GM23338 (cell line): ENCODE results near the gene FMN2. TPM values are rescaled to one million over a fixed set of nuclear protein-coding genes. Genes with fewer than 3 reads are reported as not detected.

Experiments used
- ATAC-seq: fragments of 200-7000 bp; cut with Tn5 transposase; 3 replicates; pipeline ENCODE4 v1.9.1; 2020
- DNase-seq: peaks from one replicate; pipeline ENCODE4 v3.0.0-alpha.2; 2015; ENCODE audit warnings: low spot score
- H2AFZ ChIP-seq: fragments of 200-600 bp; sonication (generic); 2 replicates; pipeline ENCODE4 v1.8.0; 2016; ENCODE audit warnings: antibody characterized with exemption, mild to moderate bottlenecking, moderate library complexity
- H3F3A ChIP-seq: fragments of 200-600 bp; sonication (generic); replicated peaks from 2 replicates; pipeline ENCODE4 v1.8.0; 2017; ENCODE audit warnings: antibody characterized with exemption, mixed run types, low read depth
- H3K27ac ChIP-seq: fragments of 200-600 bp; sonication (generic); 2 replicates; pipeline ENCODE4 v1.6.1; 2016; ENCODE audit warnings: low read depth
- H3K27me3 ChIP-seq: fragments of 200-600 bp; sonication (generic); 2 replicates; pipeline ENCODE4 v1.8.0; 2016; ENCODE audit warnings: mild to moderate bottlenecking, mixed run types, moderate library complexity; ENCODE audit not compliant: insufficient read depth
- H3K36me3 ChIP-seq: fragments of 200-600 bp; sonication (generic); 2 replicates; pipeline ENCODE4 v1.8.0; 2016; ENCODE audit warnings: mild to moderate bottlenecking; ENCODE audit not compliant: insufficient read depth
- H3K4me1 ChIP-seq: fragments of 200-600 bp; sonication (generic); 2 replicates; pipeline ENCODE4 v1.8.0; 2016; ENCODE audit warnings: mild to moderate bottlenecking, moderate library complexity; ENCODE audit not compliant: insufficient read depth
- H3K4me2 ChIP-seq: fragments of 200-600 bp; sonication (generic); 2 replicates; pipeline ENCODE4 v1.7.1; 2017; ENCODE audit warnings: mixed run types
- H3K4me3 ChIP-seq: fragments of 200-600 bp; sonication (generic); 2 replicates; pipeline ENCODE4 v1.6.1; 2016; ENCODE audit warnings: mixed run types
- H3K79me2 ChIP-seq: fragments of 200-600 bp; sonication (generic); replicated peaks from 2 replicates; pipeline ENCODE4 v1.8.0; 2017; ENCODE audit warnings: mild to moderate bottlenecking; ENCODE audit not compliant: insufficient read depth
- H3K9me2 ChIP-seq: fragments of 200-600 bp; sonication (generic); 2 replicates; pipeline ENCODE4 v1.8.0; 2017; ENCODE audit not compliant: insufficient read depth
- H4K20me1 ChIP-seq: fragments of 200-600 bp; sonication (generic); replicated peaks from 2 replicates; pipeline ENCODE4 v1.8.0; 2017; ENCODE audit warnings: mild to moderate bottlenecking; ENCODE audit not compliant: insufficient read depth
- H3K27ac Mint-ChIP-seq: 2 replicates; pipeline ENCODE4 v1.8.0; 2020; ENCODE audit warnings: inconsistent platforms, mild to moderate bottlenecking, moderate library complexity, mixed read lengths
- H3K27me3 Mint-ChIP-seq: 3 replicates; pipeline ENCODE4 v1.8.0; 2022; ENCODE audit warnings: low read depth, mild to moderate bottlenecking, moderate library complexity, mixed read lengths, inconsistent platforms; ENCODE audit not compliant: insufficient read depth, poor library complexity
- H3K36me3 Mint-ChIP-seq: 3 replicates; pipeline ENCODE4 v1.8.0; 2021; ENCODE audit warnings: low read depth, mild to moderate bottlenecking, inconsistent platforms, moderate library complexity, mixed read lengths
- H3K4me1 Mint-ChIP-seq: 3 replicates; pipeline ENCODE4 v1.8.0; 2020; ENCODE audit warnings: mild to moderate bottlenecking, inconsistent platforms, mixed read lengths
- H3K4me3 Mint-ChIP-seq: 3 replicates; pipeline ENCODE4 v1.8.0; 2021; ENCODE audit warnings: moderate library complexity, mild to moderate bottlenecking, inconsistent platforms, mixed read lengths
- H3K9me3 Mint-ChIP-seq: 3 replicates; pipeline ENCODE4 v1.8.0; 2020; ENCODE audit warnings: moderate library complexity, mild to moderate bottlenecking, inconsistent platforms, mixed read lengths
- CREB1 ChIP-seq: fragments of 250-450 bp; sonication (Bioruptor Pico); IDR thresholded peaks from 2 replicates; pipeline ENCODE4 v1.5.0; 2020; ENCODE audit warnings: low read depth, mild to moderate bottlenecking, moderate library complexity
- EZH2 ChIP-seq: fragments of 200-600 bp; sonication (generic); IDR thresholded peaks from one replicate; pipeline ENCODE4 v1.8.0; 2017; ENCODE audit warnings: antibody characterized with exemption, mild to moderate bottlenecking, low read depth; ENCODE audit not compliant: unreplicated experiment
- EZH2phosphoT487 ChIP-seq: fragments of 200-600 bp; sonication (generic); IDR thresholded peaks from one replicate; pipeline ENCODE4 v1.8.1; 2018; ENCODE audit warnings: antibody characterized with exemption; ENCODE audit not compliant: unreplicated experiment
- JUNB ChIP-seq: IDR thresholded peaks from one replicate; pipeline ENCODE4 v1.6.1; 2016; ENCODE audit warnings: antibody characterized with exemption; ENCODE audit not compliant: unreplicated experiment
- NANOG ChIP-seq: IDR thresholded peaks from 2 replicates; pipeline ENCODE4 v1.6.1; 2016; ENCODE audit warnings: antibody characterized with exemption, borderline replicate concordance
- POLR2AphosphoS5 ChIP-seq: IDR thresholded peaks from 2 replicates; pipeline ENCODE4 v1.6.1; 2016; ENCODE audit warnings: antibody characterized with exemption, low read depth
- STAT1 ChIP-seq: IDR thresholded peaks from one replicate; pipeline ENCODE4 v1.6.1; 2016; ENCODE audit warnings: antibody characterized with exemption; ENCODE audit not compliant: unreplicated experiment
- ZNF114 ChIP-seq: fragments of 250-450 bp; sonication (Bioruptor Pico); IDR thresholded peaks from 2 replicates; pipeline ENCODE4 v1.5.0; 2020; ENCODE audit warnings: mild to moderate bottlenecking, moderate library complexity
- ZNF331 ChIP-seq: fragments of 250-450 bp; sonication (Bioruptor Pico); IDR thresholded peaks from 2 replicates; pipeline ENCODE4 v1.5.0; 2020; ENCODE audit warnings: low read depth, mild to moderate bottlenecking, moderate library complexity
- ZNF462 ChIP-seq: fragments of 250-450 bp; sonication (Bioruptor Pico); IDR thresholded peaks from 2 replicates; pipeline ENCODE4 v1.5.0; 2020; ENCODE audit warnings: mild to moderate bottlenecking, moderate library complexity
- polyA plus RNA-seq: library from polyadenylated mRNA; unstranded; fragments of >200 nt; fragmentation: Nextera tagmentation; extraction: Ambion mirVana; gene quantifications from 2 replicates; pipeline ENCODE4 v1.2.1, GENCODE V29; 2016
- total RNA-seq: library from RNA; depleted of rRNA; stranded (reverse); fragments of >200 nt; shearing (Covaris generic); gene quantifications from 2 replicates; pipeline ENCODE4 v1.2.3, GENCODE V29; 2014
- TF ChIP-seq, protein P1 (sequence below): IDR thresholded peaks from 2 replicates; pipeline ENCODE4 v1.6.1; 2016; ENCODE audit warnings: antibody characterized with exemption
- TF ChIP-seq, protein P2 (sequence below): IDR thresholded peaks from one replicate; pipeline ENCODE4 v1.6.1; 2018; ENCODE audit warnings: antibody characterized with exemption; ENCODE audit not compliant: unreplicated experiment
- TF ChIP-seq, protein P3 (sequence below), 2 experiments: fragments of 200-600 bp in 1 of 2; sonication (generic) in 1 of 2; conservative IDR thresholded peaks; 2 replicates each; pipeline versions ENCODE4 v1.5.1 to v1.6.1; 2016 to 2017; ENCODE audit warnings: antibody characterized with exemption in 2 of 2, low read depth in 2 of 2, mild to moderate bottlenecking in 2 of 2, moderate library complexity in 1 of 2

The FMN2 gene
- total and polyA plus RNA-seq, 2 experiments from 2014 or later = 1.5 to 2.5 TPM

DNA sequence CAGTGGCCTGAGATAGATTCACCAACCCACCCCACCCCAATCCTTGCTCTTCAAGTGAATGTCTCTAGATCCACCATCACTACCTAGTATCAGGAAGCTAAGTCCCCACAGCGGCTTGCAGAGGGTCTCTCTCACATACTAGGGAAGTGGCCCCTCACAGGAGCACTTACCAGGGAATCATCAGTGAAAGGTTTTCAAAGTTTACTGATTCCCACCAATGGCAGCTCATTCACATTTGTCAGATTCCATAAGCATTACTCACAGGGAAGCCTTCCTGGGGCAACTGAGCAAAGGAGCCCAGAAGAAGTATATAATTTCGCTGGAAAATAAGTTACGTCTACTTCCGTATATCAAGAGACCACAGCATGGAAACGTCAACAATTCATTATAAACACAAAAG is 399.5 kb downstream of the FMN2 start:
- peaks cover 13% of the 10 kb centered on the region for H3K4me1 Mint-ChIP-seq

More for the DNA sequence above, 399.5 kb downstream of the FMN2 start:
- TF ChIP-seq JUNB (no peak), ZNF462 (no peak), ZNF114 (CRISPR knock-in tag) (no peak), ZNF331 (CRISPR knock-in tag) (no peak), EZH2phosphoT487 (no peak), EZH2 (no peak), POLR2AphosphoS5 (no peak), NANOG (no peak), CREB1 (CRISPR knock-in tag) (no peak), STAT1 (no peak)
- TF ChIP-seq, protein P1, sequence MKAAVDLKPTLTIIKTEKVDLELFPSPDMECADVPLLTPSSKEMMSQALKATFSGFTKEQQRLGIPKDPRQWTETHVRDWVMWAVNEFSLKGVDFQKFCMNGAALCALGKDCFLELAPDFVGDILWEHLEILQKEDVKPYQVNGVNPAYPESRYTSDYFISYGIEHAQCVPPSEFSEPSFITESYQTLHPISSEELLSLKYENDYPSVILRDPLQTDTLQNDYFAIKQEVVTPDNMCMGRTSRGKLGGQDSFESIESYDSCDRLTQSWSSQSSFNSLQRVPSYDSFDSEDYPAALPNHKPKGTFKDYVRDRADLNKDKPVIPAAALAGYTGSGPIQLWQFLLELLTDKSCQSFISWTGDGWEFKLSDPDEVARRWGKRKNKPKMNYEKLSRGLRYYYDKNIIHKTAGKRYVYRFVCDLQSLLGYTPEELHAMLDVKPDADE = no peak
- TF ChIP-seq, protein P2, sequence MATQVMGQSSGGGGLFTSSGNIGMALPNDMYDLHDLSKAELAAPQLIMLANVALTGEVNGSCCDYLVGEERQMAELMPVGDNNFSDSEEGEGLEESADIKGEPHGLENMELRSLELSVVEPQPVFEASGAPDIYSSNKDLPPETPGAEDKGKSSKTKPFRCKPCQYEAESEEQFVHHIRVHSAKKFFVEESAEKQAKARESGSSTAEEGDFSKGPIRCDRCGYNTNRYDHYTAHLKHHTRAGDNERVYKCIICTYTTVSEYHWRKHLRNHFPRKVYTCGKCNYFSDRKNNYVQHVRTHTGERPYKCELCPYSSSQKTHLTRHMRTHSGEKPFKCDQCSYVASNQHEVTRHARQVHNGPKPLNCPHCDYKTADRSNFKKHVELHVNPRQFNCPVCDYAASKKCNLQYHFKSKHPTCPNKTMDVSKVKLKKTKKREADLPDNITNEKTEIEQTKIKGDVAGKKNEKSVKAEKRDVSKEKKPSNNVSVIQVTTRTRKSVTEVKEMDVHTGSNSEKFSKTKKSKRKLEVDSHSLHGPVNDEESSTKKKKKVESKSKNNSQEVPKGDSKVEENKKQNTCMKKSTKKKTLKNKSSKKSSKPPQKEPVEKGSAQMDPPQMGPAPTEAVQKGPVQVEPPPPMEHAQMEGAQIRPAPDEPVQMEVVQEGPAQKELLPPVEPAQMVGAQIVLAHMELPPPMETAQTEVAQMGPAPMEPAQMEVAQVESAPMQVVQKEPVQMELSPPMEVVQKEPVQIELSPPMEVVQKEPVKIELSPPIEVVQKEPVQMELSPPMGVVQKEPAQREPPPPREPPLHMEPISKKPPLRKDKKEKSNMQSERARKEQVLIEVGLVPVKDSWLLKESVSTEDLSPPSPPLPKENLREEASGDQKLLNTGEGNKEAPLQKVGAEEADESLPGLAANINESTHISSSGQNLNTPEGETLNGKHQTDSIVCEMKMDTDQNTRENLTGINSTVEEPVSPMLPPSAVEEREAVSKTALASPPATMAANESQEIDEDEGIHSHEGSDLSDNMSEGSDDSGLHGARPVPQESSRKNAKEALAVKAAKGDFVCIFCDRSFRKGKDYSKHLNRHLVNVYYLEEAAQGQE = no peak
- TF ChIP-seq, protein P3, sequence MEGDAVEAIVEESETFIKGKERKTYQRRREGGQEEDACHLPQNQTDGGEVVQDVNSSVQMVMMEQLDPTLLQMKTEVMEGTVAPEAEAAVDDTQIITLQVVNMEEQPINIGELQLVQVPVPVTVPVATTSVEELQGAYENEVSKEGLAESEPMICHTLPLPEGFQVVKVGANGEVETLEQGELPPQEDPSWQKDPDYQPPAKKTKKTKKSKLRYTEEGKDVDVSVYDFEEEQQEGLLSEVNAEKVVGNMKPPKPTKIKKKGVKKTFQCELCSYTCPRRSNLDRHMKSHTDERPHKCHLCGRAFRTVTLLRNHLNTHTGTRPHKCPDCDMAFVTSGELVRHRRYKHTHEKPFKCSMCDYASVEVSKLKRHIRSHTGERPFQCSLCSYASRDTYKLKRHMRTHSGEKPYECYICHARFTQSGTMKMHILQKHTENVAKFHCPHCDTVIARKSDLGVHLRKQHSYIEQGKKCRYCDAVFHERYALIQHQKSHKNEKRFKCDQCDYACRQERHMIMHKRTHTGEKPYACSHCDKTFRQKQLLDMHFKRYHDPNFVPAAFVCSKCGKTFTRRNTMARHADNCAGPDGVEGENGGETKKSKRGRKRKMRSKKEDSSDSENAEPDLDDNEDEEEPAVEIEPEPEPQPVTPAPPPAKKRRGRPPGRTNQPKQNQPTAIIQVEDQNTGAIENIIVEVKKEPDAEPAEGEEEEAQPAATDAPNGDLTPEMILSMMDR (conservative IDR thresholded peaks at IDR 0.05; ENCODE audit: low read depth in 2 of 2) = no peak
- peaks cover 32% of the 10 kb centered on the region for H3K27me3 ChIP-seq
- no peak overlapping the region for H3K27ac ChIP-seq
- H3K4me3 ChIP-seq = no peak overlapping the region
- 0 out of 2 replicates have a peak, but pooled peaks cover 5% of the 10 kb centered on the region for H3F3A ChIP-seq
- DNase-seq = peak; percentile 29
- Mint-ChIP-seq H3K36me3 (no peaks in the 10 kb centered on the region), H3K4me3 (no peak overlapping the region), H3K27ac (no peak overlapping the region), H3K9me3 (no peaks in the 10 kb centered on the region), H3K27me3 (peaks cover 15% of the 10 kb centered on the region)
- no peak for ATAC-seq
- no peaks in the 10 kb centered on the region for H3K36me3 ChIP-seq
- H3K79me2 ChIP-seq = no peaks in the 10 kb centered on the region
- H3K4me2 ChIP-seq = no peak overlapping the region
- no peak overlapping the region for H2AFZ ChIP-seq
- peaks cover 3% of the 10 kb centered on the region; the same call in 1 of the 2 replicates for H3K9me2 ChIP-seq
- H3K4me1 ChIP-seq = peaks cover 14% of the 10 kb centered on the region; the same call in 1 of the 2 replicates
- no peaks in the 10 kb centered on the region for H4K20me1 ChIP-seq
